NCI-H1417 (cell line): ENCODE data around the gene VOPP1.

Experiments used
- DNase-seq, 3 experiments: peaks; one replicate each; lab custom pipeline; 2025; lab: John Stamatoyannopoulos, UW

Gene VOPP1

GRCh38 chr7:55554038-55554437, 18.3 kb downstream of the VOPP1 start:
- DNase-seq, result no peak

GRCh38 chr7:55553024-55553345, 19.3 kb downstream of the VOPP1 start:
- no peak for DNase-seq

- peak in 2 of 3 experiments; percentile 75 to 90 for DNase-seq
Observed at GRCh38 chr7:55552320-55553023, 19.8 kb downstream of the VOPP1 start.

GRCh38 chr7:55550841-55551537, 21.3 kb downstream of the VOPP1 start:
- no peak for DNase-seq

DNA sequence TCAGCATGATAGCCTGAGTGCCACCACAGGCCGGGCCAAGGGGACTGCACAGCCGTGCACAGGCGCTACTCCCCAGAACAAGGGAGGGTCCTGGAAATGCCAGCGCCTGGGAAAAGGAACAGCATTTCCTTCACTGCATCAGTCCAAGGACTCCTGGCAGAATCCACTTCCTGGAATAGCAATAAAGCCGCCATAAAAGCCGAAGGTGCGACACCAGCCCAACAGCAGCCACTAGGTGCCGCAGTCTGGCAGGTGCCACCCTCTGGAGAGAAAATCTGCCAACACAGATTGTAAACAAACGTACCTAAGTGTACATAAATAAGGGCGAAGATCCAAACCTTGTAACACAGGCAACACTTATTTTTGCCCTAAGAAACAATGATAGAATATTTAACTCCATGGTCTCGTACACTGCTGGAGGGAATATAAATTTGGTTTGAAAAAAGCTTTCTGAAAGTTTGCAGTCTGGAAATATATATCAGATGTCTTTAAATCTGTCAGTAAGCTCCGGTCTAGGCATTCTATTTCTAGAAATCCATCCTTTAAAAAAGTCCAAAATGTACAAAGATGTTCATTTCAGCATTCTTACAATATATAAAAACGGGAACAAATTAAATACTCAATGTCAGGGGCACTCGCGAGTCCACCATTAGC, 22.2 kb downstream of the VOPP1 start:
- DNase-seq, result peak in 2 of 3 experiments; percentile 8 to 38

DNA sequence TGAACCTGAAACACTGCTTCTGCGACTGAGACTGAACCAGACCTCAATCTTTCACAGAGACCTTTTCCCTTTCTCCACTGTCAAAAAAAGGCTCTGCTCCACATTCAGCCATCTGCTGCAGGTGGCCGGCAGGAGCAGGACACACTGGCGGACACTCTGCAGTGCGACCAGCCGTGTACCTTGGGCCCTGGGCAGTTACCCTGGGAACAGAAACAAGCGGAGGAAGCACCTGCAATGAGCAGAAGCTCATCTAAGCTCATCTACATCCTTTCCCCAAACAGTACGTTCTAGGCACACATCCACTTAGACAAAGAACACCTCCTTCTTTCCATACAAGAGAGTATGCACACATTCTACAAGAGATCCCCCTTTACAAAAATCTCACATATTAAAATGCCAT, 22.8 kb downstream of the VOPP1 start:
- no peak for DNase-seq

GRCh38 chr7:55548295-55548731, 24.0 kb downstream of the VOPP1 start:
- no peak for DNase-seq

DNA sequence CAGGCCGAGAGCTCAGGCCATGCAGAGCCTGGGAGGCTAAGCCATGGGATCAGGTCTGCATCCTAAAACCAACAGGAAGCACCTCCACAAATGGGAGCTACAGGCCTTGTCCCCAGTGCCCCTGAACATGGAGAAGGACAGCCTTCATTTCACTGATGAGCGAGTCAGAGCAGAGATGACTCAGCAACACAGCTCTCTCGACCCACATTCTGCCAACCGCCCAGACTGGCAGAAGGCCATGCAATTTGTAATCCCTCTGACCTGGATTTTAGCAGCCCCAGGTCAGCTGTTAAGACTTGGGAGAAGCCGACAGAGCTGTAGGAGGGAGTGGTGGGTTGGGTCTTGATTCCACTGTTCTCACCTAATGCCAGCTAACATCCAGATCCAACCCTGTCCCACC, 25.5 kb downstream of the VOPP1 start:
- DNase-seq, result peak in 1 of 3 experiments; percentile 30

GRCh38 chr7:55545496-55545895, 26.8 kb downstream of the VOPP1 start:
- no peak for DNase-seq

DNA sequence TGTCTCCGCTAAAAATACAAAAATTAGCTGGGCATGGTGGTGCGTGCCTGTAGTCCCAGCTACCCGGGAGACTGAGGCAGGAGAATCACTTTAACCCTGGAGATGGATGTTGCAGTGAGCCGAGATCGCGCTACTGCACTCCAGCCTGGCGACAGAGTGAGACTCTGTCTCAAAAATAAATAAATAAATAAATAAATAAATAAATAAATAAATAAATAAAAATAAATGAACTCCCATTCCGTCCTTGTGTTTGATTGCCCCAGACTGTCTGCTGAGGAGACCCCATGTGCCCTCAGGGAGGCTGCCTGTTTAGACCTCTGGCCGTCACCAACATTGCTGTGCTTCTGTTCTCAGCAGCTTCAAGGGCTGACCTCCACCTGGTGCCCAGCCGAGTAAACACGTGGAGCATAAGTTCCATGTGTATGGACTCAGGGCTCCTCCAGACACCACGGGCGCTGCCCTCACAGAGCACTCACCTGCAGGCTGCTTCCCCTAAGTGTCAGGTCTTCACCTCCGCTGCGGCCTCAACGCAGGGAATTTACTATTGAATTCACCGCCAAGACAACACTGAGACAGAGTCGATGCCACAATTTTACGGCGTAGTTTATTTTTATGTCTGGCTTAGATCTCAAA, 32.0 kb downstream of the VOPP1 start:
- DNase-seq, result no peak

DNA sequence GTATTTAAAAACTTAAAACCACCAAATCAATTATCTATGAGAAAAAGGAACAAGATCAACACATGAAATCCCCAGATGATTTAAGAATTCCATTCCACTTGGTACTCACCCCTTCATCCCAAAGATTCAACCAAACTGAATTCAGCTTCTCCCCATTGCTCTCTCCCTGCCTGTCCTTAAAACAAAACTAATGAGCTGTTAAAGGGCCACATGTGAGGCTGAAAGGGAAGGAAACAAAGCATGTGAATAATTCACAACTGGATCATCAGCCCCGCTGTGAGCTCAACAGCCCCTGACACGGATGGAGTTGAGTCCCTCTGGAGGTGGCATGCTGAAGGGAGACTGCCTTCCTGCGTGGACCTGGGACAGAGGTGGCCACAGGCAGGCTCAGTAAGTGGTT, 32.9 kb downstream of the VOPP1 start:
- peak in 2 of 3 experiments; percentile 19 to 50 for DNase-seq

- DNase-seq, result no peak
Observed at GRCh38 chr7:55538538-55538937, 33.8 kb downstream of the VOPP1 start.

- no peak for DNase-seq
Observed at GRCh38 chr7:55537458-55537990, 34.8 kb downstream of the VOPP1 start.

GRCh38 chr7:55536619-55537457, 35.5 kb downstream of the VOPP1 start:
- DNase-seq, result no peak

DNA sequence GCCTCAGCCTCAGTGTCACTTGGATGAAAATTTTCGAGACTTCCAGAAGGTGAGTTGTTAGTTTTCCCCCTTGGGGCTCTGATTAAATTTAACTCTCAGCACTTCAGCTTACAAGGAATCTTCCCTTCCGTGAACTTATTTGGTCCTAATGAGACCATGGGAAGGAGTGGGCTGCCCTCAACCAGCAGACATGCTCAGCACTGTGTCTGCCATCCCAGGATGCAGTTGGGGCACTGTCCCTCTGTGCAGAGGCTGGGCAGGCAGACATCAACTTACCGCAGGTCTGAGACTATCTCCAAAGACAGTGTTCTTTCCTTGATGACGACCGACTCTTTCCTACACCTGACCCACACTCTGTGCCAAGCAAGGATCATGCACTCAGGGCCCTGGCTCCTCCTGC, 36.7 kb downstream of the VOPP1 start:
- no peak for DNase-seq

DNA sequence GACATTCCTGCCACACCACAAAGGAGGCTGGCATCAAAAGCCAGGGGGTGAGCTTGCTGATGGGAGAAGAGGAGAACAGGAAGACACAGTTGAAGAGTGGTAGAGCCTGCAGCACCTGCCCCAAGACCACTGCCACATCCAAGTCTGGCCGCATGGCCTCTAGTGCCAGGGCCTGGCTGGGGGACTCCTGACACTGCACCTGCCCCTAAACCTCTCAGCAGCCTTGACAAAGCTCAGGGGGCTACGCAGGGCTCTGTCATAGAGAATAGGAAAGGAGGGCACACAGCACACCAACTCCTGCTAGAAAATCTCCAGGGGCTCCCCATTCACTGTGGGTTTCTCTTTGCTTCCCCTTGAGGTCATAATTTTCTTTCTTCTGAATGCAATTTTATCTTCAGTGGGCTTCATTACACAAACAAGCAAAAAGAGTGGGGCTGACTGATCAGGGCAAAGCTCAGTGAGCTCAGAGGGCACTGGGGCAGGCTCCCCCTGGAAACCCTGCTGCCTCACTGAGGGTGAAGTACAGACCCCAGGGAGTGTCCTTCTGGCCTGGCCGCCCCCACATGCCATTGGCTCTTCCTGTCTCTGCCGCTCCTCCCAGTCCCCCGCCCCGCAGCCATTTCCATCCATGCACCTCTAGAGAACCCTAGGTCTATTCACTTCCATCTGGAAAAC, 37.2 kb downstream of the VOPP1 start:
- no peak for DNase-seq

DNA sequence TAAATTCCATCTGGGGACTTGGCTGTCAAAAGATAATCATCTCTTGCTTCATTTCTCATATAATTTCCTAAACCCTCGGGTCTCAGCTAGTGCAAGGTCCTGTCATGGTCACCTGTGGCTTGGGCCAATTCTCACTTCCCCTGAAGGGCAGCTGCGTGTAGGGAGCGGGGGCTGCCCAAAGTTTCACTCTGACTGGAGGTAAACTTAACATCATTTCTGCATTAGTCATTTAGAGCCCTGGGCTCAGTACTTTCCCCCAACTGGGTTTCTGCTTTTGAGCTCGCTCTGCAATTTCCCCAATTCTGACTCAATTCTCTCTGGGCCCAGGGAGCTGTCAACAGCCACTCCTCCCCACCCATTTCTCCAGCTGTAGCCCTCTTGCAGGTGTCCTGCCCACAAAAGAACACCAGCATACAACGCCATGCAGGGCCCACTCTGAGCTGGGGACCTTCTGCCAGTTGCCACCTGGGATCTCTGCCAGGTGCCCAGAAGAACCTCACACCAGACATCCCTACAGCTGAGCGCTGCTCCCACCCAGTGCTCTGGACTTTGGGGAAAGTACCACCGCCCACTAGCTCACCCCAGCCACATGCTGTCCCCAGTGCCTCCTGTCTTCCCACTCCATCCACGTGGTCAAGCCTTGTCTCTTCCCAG, 37.9 kb downstream of the VOPP1 start:
- no peak for DNase-seq

DNA sequence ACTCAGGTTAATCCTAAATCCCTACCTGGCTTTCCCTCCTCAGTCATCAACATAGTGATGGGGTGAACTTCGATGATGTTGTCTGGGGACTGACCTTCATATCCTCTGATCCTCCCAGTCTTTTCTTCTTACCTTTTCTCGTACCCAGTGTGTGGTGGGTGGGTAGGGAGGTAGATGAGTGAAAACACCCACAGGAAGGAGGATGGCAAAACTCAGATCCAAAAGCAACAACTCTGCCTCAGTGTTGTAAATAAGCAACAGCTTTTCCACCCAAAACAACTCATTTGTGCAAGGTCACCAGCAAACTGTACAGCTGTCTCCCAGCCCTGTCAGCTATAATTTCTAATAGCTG, 38.6 kb downstream of the VOPP1 start:
- no peak for DNase-seq

- DNase-seq, result no peak
Observed at GRCh38 chr7:55533050-55533728, 39.1 kb downstream of the VOPP1 start.
